Type B pancreatic cell (in vitro differentiated cells): Measurements from ENCODE around the gene ENDOU. TPM values are rescaled to one million over a fixed set of nuclear protein-coding genes. Genes with fewer than 3 reads are reported as not detected.

Experiments used
- DNase-seq: peaks from one replicate; pipeline ENCODE4 v3.0.0; 2021; ENCODE audit warnings: mixed read lengths; ENCODE audit not compliant: unreplicated experiment; ENCODE audit errors: extremely low spot score
- H3K27ac Mint-ChIP-seq: 2 replicates; pipeline ENCODE4 v1.8.0; 2021; ENCODE audit warnings: mild to moderate bottlenecking, mixed read lengths
- H3K27me3 Mint-ChIP-seq: 2 replicates; pipeline ENCODE4 v1.8.0; 2021; ENCODE audit warnings: mixed read lengths
- H3K36me3 Mint-ChIP-seq: 2 replicates; pipeline ENCODE4 v1.8.0; 2021; ENCODE audit warnings: mixed read lengths
- H3K4me1 Mint-ChIP-seq: one replicate; pipeline ENCODE4 v1.8.0; 2021; ENCODE audit warnings: mixed read lengths; ENCODE audit not compliant: unreplicated experiment
- H3K4me3 Mint-ChIP-seq: 2 replicates; pipeline ENCODE4 v1.8.0; 2021; ENCODE audit warnings: mild to moderate bottlenecking, mixed read lengths
- H3K9me3 Mint-ChIP-seq: 2 replicates; pipeline ENCODE4 v1.8.0; 2021; ENCODE audit warnings: mixed read lengths
- total RNA-seq: library from RNA; stranded (reverse); gene quantifications from 2 replicates; pipeline ENCODE4 v1.2.1, GENCODE V29; 2021; ENCODE audit warnings: low replicate concordance
- TF ChIP-seq, protein P1 (sequence below): fragments of 200-600 bp; sonication (generic); conservative IDR thresholded peaks from 2 replicates; pipeline ENCODE4 v1.5.0; 2021; ENCODE audit warnings: antibody characterized with exemption, mild to moderate bottlenecking

The ENDOU gene
- total RNA-seq, 1 donor from 2014 or later = 3.7 TPM

DNA sequence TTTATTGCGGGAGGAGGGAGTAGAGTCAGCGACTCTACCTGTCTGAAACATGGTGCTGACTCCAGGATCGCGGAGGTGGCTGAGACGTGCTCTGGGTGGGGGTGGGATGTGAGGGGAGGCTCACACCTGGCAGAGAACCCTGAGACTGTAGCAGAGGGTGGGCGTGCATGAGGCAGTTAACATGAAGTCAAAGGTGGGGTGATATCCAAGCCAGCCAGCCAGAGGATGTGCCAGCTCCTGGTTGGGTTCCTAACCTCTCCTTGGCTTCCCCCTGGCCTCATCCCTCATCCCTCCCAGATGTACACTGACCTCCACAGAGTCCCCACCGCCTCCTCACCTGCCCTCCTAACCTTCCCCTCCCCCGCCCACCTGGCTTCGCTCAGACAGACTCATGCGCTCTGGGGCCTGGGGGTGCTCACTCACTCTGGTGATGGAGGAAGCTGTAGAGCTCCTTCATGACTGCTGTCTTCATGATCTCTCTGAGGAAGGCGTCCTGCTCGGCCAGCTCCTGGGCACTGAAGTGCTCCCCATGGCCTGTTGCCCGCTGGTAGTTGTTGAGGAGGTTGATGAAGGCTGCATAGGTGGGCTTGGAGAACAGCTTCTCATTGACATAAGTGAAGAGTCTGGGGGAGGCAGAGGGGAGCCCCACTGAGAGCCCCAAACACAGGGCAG lies 9.3 kb downstream of the ENDOU start:
- Mint-ChIP-seq H3K4me3 (no peak overlapping the region), H3K4me1 (peaks cover 18% of the 10 kb centered on the region)

DNA sequence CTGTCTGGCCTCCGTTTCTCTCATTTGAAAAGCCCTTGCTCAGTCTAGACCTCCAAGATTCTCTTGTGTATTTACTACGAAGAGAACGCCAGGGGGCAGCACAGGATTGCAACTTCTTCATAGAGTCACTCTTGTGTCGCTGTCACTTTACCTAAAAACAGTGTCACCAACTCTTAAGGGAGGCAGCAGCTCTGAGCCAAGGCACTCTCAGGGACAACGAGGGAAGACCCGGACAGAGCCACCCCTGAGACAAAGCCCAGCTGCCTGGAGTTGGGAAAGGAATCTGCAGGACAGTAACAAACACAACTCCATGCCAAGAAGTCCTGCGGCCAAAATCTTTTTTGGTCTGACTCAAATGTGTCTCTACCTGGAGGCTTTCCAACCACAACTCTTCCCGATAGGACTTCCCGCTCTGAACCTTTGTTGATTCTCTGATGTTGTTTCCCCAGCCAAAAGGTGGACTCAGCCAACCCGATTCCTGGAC lies 9.9 kb downstream of the ENDOU start:
- Mint-ChIP-seq H3K4me3 (no peak overlapping the region), H3K27me3 (peaks cover 2% of the 10 kb centered on the region), H3K4me1 (peaks cover 18% of the 10 kb centered on the region), H3K27ac (peak overlapping the region; percentile 44), H3K36me3 (peaks cover 4% of the 10 kb centered on the region), H3K9me3 (no peaks in the 10 kb centered on the region)
- no peak for DNase-seq
- TF ChIP-seq, protein P1, sequence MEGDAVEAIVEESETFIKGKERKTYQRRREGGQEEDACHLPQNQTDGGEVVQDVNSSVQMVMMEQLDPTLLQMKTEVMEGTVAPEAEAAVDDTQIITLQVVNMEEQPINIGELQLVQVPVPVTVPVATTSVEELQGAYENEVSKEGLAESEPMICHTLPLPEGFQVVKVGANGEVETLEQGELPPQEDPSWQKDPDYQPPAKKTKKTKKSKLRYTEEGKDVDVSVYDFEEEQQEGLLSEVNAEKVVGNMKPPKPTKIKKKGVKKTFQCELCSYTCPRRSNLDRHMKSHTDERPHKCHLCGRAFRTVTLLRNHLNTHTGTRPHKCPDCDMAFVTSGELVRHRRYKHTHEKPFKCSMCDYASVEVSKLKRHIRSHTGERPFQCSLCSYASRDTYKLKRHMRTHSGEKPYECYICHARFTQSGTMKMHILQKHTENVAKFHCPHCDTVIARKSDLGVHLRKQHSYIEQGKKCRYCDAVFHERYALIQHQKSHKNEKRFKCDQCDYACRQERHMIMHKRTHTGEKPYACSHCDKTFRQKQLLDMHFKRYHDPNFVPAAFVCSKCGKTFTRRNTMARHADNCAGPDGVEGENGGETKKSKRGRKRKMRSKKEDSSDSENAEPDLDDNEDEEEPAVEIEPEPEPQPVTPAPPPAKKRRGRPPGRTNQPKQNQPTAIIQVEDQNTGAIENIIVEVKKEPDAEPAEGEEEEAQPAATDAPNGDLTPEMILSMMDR = peak; percentile 91

More for the DNA sequence above, 9.3 kb downstream of the ENDOU start:
- H3K36me3 Mint-ChIP-seq = peaks cover 4% of the 10 kb centered on the region
- DNase-seq = no peak
- peaks cover 2% of the 10 kb centered on the region for H3K27me3 Mint-ChIP-seq
- H3K27ac Mint-ChIP-seq = no peak overlapping the region
- TF ChIP-seq, protein P1 = no peak
- no peaks in the 10 kb centered on the region for H3K9me3 Mint-ChIP-seq

DNA sequence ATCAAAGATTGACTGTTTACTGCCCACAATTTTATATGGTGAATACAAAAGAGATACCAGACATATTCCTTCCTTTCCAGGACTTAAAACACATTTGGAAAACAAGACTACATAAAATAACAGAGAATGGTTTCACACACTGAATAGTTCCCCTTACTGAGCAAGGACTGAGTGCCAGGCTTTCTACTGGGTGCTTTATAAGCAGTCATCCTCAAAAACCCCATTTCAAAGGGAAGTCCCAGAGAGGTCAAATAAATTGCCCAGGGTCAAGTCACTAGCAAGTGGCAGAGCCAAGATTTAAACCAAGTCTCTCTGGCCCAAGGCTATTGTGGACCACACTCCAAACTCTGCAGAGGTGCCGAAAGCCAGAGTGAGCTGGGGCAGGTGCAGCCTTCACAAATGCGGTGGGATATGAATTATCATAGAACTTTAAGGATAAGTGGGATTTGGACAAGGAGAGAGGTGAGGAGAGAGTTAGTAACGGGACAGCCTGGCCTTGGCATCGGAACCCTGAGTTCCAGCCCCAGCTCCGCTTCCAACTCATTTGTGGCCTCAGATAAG lies 10.4 kb downstream of the ENDOU start:
- Mint-ChIP-seq H3K4me3 (no peak overlapping the region), H3K27me3 (peaks cover 2% of the 10 kb centered on the region), H3K4me1 (peaks cover 18% of the 10 kb centered on the region), H3K9me3 (no peaks in the 10 kb centered on the region), H3K36me3 (peaks cover 2% of the 10 kb centered on the region), H3K27ac (peak overlapping the region; percentile 44)
- TF ChIP-seq, protein P1 = no peak
- no peak for DNase-seq

DNA sequence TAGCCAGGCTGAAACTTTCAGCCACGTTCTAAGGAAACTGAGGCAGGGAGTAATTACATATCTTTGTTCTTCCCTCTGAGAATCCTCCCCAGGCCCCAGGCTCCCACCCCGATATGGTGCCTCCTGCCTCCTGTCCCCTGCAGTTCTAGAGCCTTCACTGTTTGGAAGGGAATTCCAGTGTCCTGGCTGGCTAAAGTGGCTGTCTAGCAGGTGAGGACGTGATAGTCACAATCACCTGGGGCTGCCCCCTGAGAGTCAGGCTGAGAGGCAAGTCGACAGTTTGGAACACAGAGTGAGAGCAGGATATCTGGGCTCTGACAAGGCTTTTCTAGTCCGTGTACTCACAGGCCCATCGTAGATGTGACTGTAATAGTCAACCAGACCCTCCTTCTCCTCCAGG lies 13.1 kb downstream of the ENDOU start:
- TF ChIP-seq, protein P1 = no peak
- no peak overlapping the region for H3K27ac Mint-ChIP-seq
- H3K4me1 Mint-ChIP-seq = peaks cover 11% of the 10 kb centered on the region
- H3K36me3 Mint-ChIP-seq = no peaks in the 10 kb centered on the region
- no peak overlapping the region for H3K4me3 Mint-ChIP-seq
- H3K27me3 Mint-ChIP-seq = peaks cover 2% of the 10 kb centered on the region
- H3K9me3 Mint-ChIP-seq = no peaks in the 10 kb centered on the region
- no peak for DNase-seq

DNA sequence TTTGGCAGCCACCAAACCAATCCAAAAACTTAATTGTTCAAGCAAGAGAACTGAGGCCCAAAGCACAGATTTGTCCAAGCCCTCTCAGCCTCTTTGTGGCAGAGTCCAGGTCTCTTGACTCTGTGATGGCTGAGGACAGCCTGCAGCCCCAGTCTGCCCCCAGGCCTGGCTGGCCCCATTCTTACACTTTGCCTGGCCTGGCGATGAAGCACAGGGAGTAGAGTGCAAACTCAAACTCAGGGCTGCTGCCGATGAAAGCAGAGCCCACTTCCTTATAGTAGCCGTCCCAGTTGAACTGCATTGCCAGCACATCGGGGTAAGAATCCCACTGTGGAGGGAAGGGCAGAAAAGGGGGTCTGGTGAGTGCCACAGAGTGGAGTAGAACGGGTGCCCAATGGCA lies 13.8 kb downstream of the ENDOU start:
- peaks cover 14% of the 10 kb centered on the region for H3K4me1 Mint-ChIP-seq
- no peaks in the 10 kb centered on the region for H3K36me3 Mint-ChIP-seq
- H3K9me3 Mint-ChIP-seq = no peaks in the 10 kb centered on the region
- H3K27me3 Mint-ChIP-seq = peaks cover 2% of the 10 kb centered on the region
- H3K4me3 Mint-ChIP-seq = no peak overlapping the region
- TF ChIP-seq, protein P1 = no peak
- H3K27ac Mint-ChIP-seq = no peak overlapping the region
- no peak for DNase-seq
